K562 (cell line): ENCODE measurements around the gene TWSG1. TPM values are rescaled to one million over a fixed set of nuclear protein-coding genes. Genes with fewer than 3 reads are reported as not detected.
A peak's percentile ranks its signal among the peaks of the same experiment; 100 is the strongest.

Experiments used
- ATAC-seq: fragments of 200-7000 bp; cut with Tn5 transposase; 3 replicates; pipeline ENCODE4 v1.9.1; 2020; ENCODE audit warnings: moderate library complexity
- BruUV-seq: library from RNA; stranded (reverse); fragments of 400-500 nt; replicated peaks from 2 replicates; lab custom pipeline; 2021; lab: Mats Ljungman, UMichigan
- CTCF ChIA-PET: fragments of 300-600 bp; formaldehyde crosslinking; extraction: SDS; loops from one replicate; lab custom pipeline; 2021; ENCODE audit warnings: low intra/inter-chr PET ratio; lab: Yijun Ruan, JAX
- POLR2A ChIA-PET: fragments of 300-600, 350-650 bp; sonication (Branson Sonifier 250); formaldehyde crosslinking; extraction: SDS; loops from one replicate; lab custom pipeline; 2021; ENCODE audit warnings: antibody characterized with exemption, inconsistent platforms; lab: Yijun Ruan, JAX
- DNase-seq, 4 experiments: peaks; one replicate each; pipeline versions ENCODE4 v3.0.0 to v3.0.0-alpha.2; 2011 to 2018; ENCODE audit warnings: low spot score in 3 of 4, mixed read lengths in 3 of 4; ENCODE audit errors: extremely low read depth in 1 of 4
- FAIRE-seq: peaks from 2 replicates; lab custom pipeline; 2011; peaks lifted over from hg19 to GRCh38; lab: Jason Lieb, UNC
- H2AFZ ChIP-seq: 2 replicates; pipeline ENCODE4 v1.6.0; 2011; ENCODE audit warnings: low read depth, low read length, control low read depth, inconsistent platforms
- H3K27ac ChIP-seq: fragments of 200-600 bp; 3 replicates; pipeline ENCODE4 v1.8.0; 2011; ENCODE audit warnings: low read depth, mild to moderate bottlenecking, control low read depth, inconsistent platforms, low read length, moderate library complexity, mixed read lengths; ENCODE audit errors: extremely low read depth
- H3K27me3 ChIP-seq, 2 experiments: fragments of 300-600 bp in 1 of 2; 2 replicates in 1 of 2; 3 replicates in 1 of 2; pipeline versions ENCODE4 v1.6.0 to v1.8.0; 2011; ENCODE audit warnings: inconsistent platforms in 2 of 2, low read length in 2 of 2, mild to moderate bottlenecking in 1 of 2, mixed read lengths in 1 of 2, moderate library complexity in 1 of 2; ENCODE audit not compliant: control insufficient read depth in 2 of 2, insufficient read depth in 2 of 2
- H3K36me3 ChIP-seq: fragments of 300-600 bp; 3 replicates; pipeline ENCODE4 v1.8.0; 2011; ENCODE audit warnings: mild to moderate bottlenecking, low read length, inconsistent platforms; ENCODE audit not compliant: control insufficient read depth, insufficient read depth
- H3K4me1 ChIP-seq, 2 experiments: fragments of 200-600 bp in 1 of 2; replicated peaks in 1 of 2; 2 replicates in 1 of 2; 3 replicates in 1 of 2; pipeline versions ENCODE4 v1.5.1 to v1.8.0; 2011; ENCODE audit warnings: inconsistent platforms in 2 of 2, low read length in 2 of 2, mild to moderate bottlenecking in 1 of 2, mixed read lengths in 1 of 2, moderate library complexity in 1 of 2; ENCODE audit not compliant: control insufficient read depth in 2 of 2, insufficient read depth in 2 of 2
- H3K4me2 ChIP-seq: 2 replicates; pipeline ENCODE4 v1.6.1; 2011; ENCODE audit warnings: low read length, control low read depth, inconsistent platforms, mixed read lengths; ENCODE audit not compliant: insufficient read depth
- H3K4me3 ChIP-seq: fragments of 200-600 bp; sonication (generic), shearing (Covaris generic); 2 replicates; pipeline ENCODE4 v1.5.1; 2016; ENCODE audit warnings: control low read depth, inconsistent platforms
- H3K79me2 ChIP-seq: fragments of 200-600 bp; 3 replicates; pipeline ENCODE4 v1.8.0; 2011; ENCODE audit warnings: low read length, inconsistent platforms; ENCODE audit not compliant: control insufficient read depth, insufficient read depth
- H3K9ac ChIP-seq, 2 experiments: 2 replicates each; pipeline versions ENCODE4 v1.6.0 to v1.6.1; 2011; ENCODE audit warnings: low read depth in 2 of 2, low read length in 2 of 2, control low read depth in 1 of 2, inconsistent platforms in 1 of 2, mild to moderate bottlenecking in 1 of 2, mixed read lengths in 1 of 2; ENCODE audit not compliant: insufficient read depth in 1 of 2
- H3K9me1 ChIP-seq: one replicate; pipeline ENCODE4 v1.6.0; 2011; ENCODE audit warnings: inconsistent platforms, mild to moderate bottlenecking, low read length, moderate library complexity; ENCODE audit not compliant: control insufficient read depth, insufficient read depth
- H3K9me3 ChIP-seq: replicated peaks from 2 replicates; pipeline ENCODE4 v1.5.1; 2011; ENCODE audit warnings: low read depth, low read length, inconsistent platforms; ENCODE audit not compliant: control insufficient read depth, insufficient read depth
- H4K20me1 ChIP-seq: replicated peaks from 2 replicates; pipeline ENCODE4 v1.6.1; 2011; ENCODE audit warnings: low read length, inconsistent platforms, mixed read lengths; ENCODE audit not compliant: control insufficient read depth, insufficient read depth
- CAMTA2 ChIP-seq: fragments of 250-450 bp; sonication (Bioruptor Pico); conservative IDR thresholded peaks from 2 replicates; pipeline ENCODE4 v1.5.1; 2022
- CEBPB ChIP-seq: fragments of 450-650 bp; IDR thresholded peaks from 2 replicates; pipeline ENCODE4 v1.6.1; 2016; ENCODE audit warnings: missing genetic modification characterization, missing compliant biosample characterization
- FOXA1 ChIP-seq: fragments of 450-650 bp; IDR thresholded peaks from 2 replicates; pipeline ENCODE4 v1.6.1; 2016; ENCODE audit warnings: mild to moderate bottlenecking, borderline replicate concordance
- ZNF444 ChIP-seq: fragments of 250-450 bp; sonication (Bioruptor Pico); IDR thresholded peaks from 2 replicates; pipeline ENCODE4 v1.4.0; 2020; ENCODE audit warnings: mild to moderate bottlenecking, moderate library complexity
- ZNF511 ChIP-seq: sonication (generic); formaldehyde crosslinking; IDR thresholded peaks from 2 replicates; pipeline ENCODE4 v1.8.0; 2022; ENCODE audit warnings: mild to moderate bottlenecking, missing genetic modification reagents
- ZNF695 ChIP-seq: fragments of 450-650 bp; formaldehyde crosslinking; IDR thresholded peaks from 2 replicates; pipeline ENCODE4 v1.4.0; 2020; ENCODE audit warnings: mild to moderate bottlenecking, moderate library complexity
- WGBS: fragments of 100-300 bp; shearing (Covaris generic); methylation state at CpG from one replicate; pipeline ENCODE4 v1.1.6; 2016; ENCODE audit warnings: low coverage, mixed read lengths; ENCODE audit not compliant: insufficient coverage; ENCODE audit errors: missing lambda C conversion rate; 5-methylcytosine and 5-hydroxymethylcytosine counted together
- in situ Hi-C: fragments of 300-500 bp; cut with MboI; formaldehyde crosslinking; loops from 4 replicates; pipeline ENCODE4 v1.15.0; 2018; ENCODE audit warnings: inconsistent platforms, mixed read lengths
- intact Hi-C: fragments of 100-400 bp; cut with micrococcal nuclease; formaldehyde crosslinking; loops from 2 replicates; pipeline ENCODE4 v1.14.2; 2022
- polyA plus RNA-seq, 8 experiments: library from polyadenylated mRNA; depleted of rRNA in 4 of 8; stranded (reverse) in 5 of 8; unstranded in 3 of 8; fragments of >200 nt; fragmentation: Nextera tagmentation in 2 of 8; fragmentation: Illumina TruSeq in 1 of 8; extraction: Ambion mirVana in 2 of 8; extraction: Trizol in 1 of 8; gene quantifications; 2 replicates each; pipeline versions ENCODE4 v1.2.1 to v1.2.3, GENCODE V29; 2011 to 2014; ENCODE audit warnings: inconsistent platforms in 1 of 8, missing spikeins in 1 of 8
- total RNA-seq, 7 experiments: library from RNA; depleted of rRNA in 6 of 7; stranded (reverse); fragments of >200 nt in 6 of 7; fragmentation: Illumina TruSeq in 2 of 7; extraction: Trizol in 2 of 7; gene quantifications; 2 replicates each; pipeline versions ENCODE4 v1.2.1 to v1.2.3, GENCODE V29; 2011 to 2021; ENCODE audit warnings: low replicate concordance in 1 of 7

The TWSG1 gene
- total and polyA plus RNA-seq, 9 of the 15 experiments (the other 6 are each of a cell fraction or from before 2014, with no cell fraction given), result 10.4 to 37.2 (median 25.1) TPM

DNA sequence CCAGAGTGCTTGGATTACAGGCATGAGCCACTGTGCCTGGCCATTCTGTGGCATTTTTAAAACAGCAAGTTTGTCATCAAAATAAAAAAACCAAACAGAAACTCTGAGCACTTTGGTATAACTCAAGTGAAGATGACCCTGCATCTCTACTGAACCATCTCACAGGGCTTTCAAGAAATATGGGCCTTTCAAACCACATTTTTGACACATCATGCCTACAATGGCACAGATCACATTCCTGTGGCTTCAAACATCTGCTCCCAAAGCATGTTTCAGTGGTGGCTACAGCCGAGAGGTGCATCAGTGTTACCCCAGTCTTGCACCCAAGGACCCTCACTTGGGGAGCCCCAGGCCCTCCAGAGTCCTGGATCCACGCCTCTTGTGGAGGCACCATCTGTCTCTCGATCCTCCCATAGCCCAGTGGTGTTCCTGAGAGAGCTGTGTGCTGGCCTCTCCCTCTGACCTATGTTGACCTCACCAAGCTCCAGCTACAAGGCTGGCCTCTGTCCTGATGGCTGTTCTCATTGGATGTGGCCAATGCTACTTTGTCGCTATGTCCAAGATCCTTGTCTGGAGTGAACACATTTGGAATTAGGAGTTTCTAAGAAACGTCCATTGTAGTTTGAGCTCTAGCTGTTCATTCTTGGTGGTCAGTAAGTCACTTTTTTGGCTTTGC, 85.5 kb downstream of the TWSG1 start:
- H3K27ac ChIP-seq, result no peak overlapping the region
- H3K9me3 ChIP-seq, result peaks cover 11% of the 10 kb centered on the region; the same call in 1 of the 2 replicates
- no peak for TF ChIP-seq ZNF444
- TF ChIP-seq FOXA1, result no peak
- TF ChIP-seq ZNF695, result no peak
- TF ChIP-seq CAMTA2 (CRISPR knock-in tag), result no peak
- TF ChIP-seq ZNF511 (CRISPR knock-in tag), result no peak
- 0 out of 2 replicates have a peak, but pooled peaks have one; percentile 2 for TF ChIP-seq CEBPB (tag)
- TF ChIP-seq, all 486 proteins: peak for 1
- peaks cover 25 to 26% of the 10 kb centered on the region in 2 experiments for H3K4me1 ChIP-seq
- peak overlapping the region in 1 of 2 experiments; percentile 53; a peak in 1 of 4 replicates for H3K9ac ChIP-seq
- ChIA-PET CTCF (no interaction called here), POLR2A (interaction anchor here (0.6 kb wide), 1 partner anchor 741 kb away, joined by 3 read pairs; no protein-coding TSS in a partner anchor)
- peak in 2 of 4 experiments; percentile 27 to 38 for DNase-seq
- H3K27me3 ChIP-seq, result no peaks in the 10 kb centered on the region
- peak; percentile 51 for ATAC-seq
- no peaks in the 10 kb centered on the region for H4K20me1 ChIP-seq
- H3K79me2 ChIP-seq, result no peaks in the 10 kb centered on the region
- H3K4me3 ChIP-seq, result no peak overlapping the region
- H3K36me3 ChIP-seq, result no peaks in the 10 kb centered on the region
- H3K4me2 ChIP-seq, result no peak overlapping the region
- in situ Hi-C loops, result no loop called here
- no peak for FAIRE-seq
- H2AFZ ChIP-seq, result peak overlapping the region; percentile 86
- intact Hi-C loops, result no loop called here
- 44% methylated on average over 5 of the region's 5 CpGs for WGBS
- no TSS peak for BruUV-seq
- H3K9me1 ChIP-seq, result no peaks in the 10 kb centered on the region
